ENCODE measurements around the gene ALDH18A1. TPM values are rescaled to one million over a fixed set of nuclear protein-coding genes. Genes with fewer than 3 reads are reported as not detected.

Gene ALDH18A1
- total RNA-seq, 4 donors from 2014 or later, result 2.6 to 6.7 (median 5.7) TPM

- peak; percentile 100 for ATAC-seq
- Histone ChIP-seq H3K4me1 (peaks cover 4 to 13% of the 10 kb centered on the region in 2 donors), H3K9me3 (no peaks in the 10 kb centered on the region), H3K4me3 (peak within 1 kb of the TSS; percentile 77 to 93 (median 92)), H3K27me3 (no peaks in the 10 kb centered on the region), H3K27ac (peak within 1 kb of the TSS; percentile 81 to 90 (median 87)), H3K36me3 (peaks cover 0 to 26% of the 10 kb centered on the region in 2 donors)
- in situ Hi-C loops (cut with MboI; ENCODE audit: low sequenced_read_pairs in 4 of 4) (loop anchor here in 2 of 4 donors (10.0 to 25.0 kb wide), 2 partner anchors 151 to 343 kb away; partner anchors contain the start of gene CCNJ (in 2 of the 2)), intact Hi-C loops (cut with DNase I; ENCODE audit: low total_unique reads) (loop anchor here (1.0 to 5.0 kb wide), 5 partner anchors 37 to 599 kb away; partner anchors contain the start of genes ALDH18A1, CC2D2B and CCNJ)
- DNase-seq, result peak; percentile 97 to 98
- TF ChIP-seq, protein P1, sequence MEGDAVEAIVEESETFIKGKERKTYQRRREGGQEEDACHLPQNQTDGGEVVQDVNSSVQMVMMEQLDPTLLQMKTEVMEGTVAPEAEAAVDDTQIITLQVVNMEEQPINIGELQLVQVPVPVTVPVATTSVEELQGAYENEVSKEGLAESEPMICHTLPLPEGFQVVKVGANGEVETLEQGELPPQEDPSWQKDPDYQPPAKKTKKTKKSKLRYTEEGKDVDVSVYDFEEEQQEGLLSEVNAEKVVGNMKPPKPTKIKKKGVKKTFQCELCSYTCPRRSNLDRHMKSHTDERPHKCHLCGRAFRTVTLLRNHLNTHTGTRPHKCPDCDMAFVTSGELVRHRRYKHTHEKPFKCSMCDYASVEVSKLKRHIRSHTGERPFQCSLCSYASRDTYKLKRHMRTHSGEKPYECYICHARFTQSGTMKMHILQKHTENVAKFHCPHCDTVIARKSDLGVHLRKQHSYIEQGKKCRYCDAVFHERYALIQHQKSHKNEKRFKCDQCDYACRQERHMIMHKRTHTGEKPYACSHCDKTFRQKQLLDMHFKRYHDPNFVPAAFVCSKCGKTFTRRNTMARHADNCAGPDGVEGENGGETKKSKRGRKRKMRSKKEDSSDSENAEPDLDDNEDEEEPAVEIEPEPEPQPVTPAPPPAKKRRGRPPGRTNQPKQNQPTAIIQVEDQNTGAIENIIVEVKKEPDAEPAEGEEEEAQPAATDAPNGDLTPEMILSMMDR (IDR thresholded peaks at IDR 0.05 in 4 of 5, conservative IDR thresholded peaks at IDR 0.05 in 1 of 5), result peak; percentile 98 to 100 (median 99)
- TF ChIP-seq POLR2A (IDR thresholded peaks at IDR 0.05), result peak; percentile 41 to 51
These were observed 37.4 kb upstream of the ALDH18A1 start, which contains the start of gene TCTN3 for GRCh38 chr10:95693668-95694534. Gene TCTN3, minus strand, starts transcription at chr10:95693927. Its CDS starts 28 bp downstream, at chr10:95693899.

DNA sequence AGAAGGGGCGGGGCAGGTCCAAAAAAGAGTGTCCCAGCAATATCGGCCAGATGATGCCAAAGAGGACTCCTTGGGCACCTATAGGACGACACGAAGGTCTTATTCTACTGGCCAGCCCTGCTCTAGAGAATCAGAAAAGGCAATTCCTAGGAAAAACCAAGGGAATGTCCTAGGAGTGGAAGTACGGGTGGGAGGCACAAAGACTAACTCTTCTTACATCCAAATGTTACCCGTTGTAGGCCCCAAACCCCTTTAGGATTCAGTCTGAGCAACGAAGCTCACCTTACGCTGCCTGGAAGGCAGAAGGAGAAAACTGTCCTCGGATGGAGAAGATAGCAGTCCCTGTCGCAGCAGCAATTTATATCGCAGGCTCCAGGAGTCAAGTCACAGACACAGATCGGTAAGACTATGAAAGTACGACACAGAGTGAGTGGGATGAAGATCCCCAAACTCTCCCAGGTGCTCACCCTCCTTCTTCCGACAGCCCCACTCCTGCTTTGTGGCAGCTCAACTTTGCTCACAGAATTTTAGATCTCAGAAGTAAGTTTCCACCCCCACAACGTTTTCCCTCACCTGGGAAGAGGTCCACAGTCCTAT, 36.7 kb upstream of the ALDH18A1 start:
- Histone ChIP-seq H3K4me3 (peak overlapping the region; percentile 77 to 93 (median 92)), H3K36me3 (peaks cover 0 to 31% of the 10 kb centered on the region in 2 donors), H3K27me3 (no peaks in the 10 kb centered on the region), H3K27ac (peak overlapping the region; percentile 81 to 90 (median 87)), H3K9me3 (no peaks in the 10 kb centered on the region), H3K4me1 (peaks cover 4 to 13% of the 10 kb centered on the region in 2 donors)
- ATAC-seq, result no peak
- TF ChIP-seq, protein P1 (IDR thresholded peaks at IDR 0.05 in 4 of 5, conservative IDR thresholded peaks at IDR 0.05 in 1 of 5), result no peak
- no peak for TF ChIP-seq POLR2A (IDR thresholded peaks at IDR 0.05)
- intact Hi-C loops (cut with DNase I; ENCODE audit: low total_unique reads), result loop anchor here (2.0 to 5.0 kb wide), 3 partner anchors 36 to 600 kb away; partner anchors contain the start of genes ALDH18A1 and CC2D2B
- in situ Hi-C loops (cut with MboI; ENCODE audit: low sequenced_read_pairs in 4 of 4), result loop anchor here in 2 of 4 donors (10.0 to 25.0 kb wide), 2 partner anchors 152 to 344 kb away; partner anchors contain the start of gene CCNJ (in 2 of the 2)
- DNase-seq, result no peak

GRCh38 chr10:95691281-95691680, 34.8 kb upstream of the ALDH18A1 start:
- Histone ChIP-seq H3K27me3 (no peaks in the 10 kb centered on the region), H3K9me3 (no peaks in the 10 kb centered on the region), H3K4me1 (peaks cover 4 to 13% of the 10 kb centered on the region in 2 donors), H3K4me3 (no peak overlapping the region), H3K27ac (no peak overlapping the region), H3K36me3 (peaks cover 0 to 48% of the 10 kb centered on the region in 2 donors)
- ATAC-seq, result no peak
- in situ Hi-C loops (cut with MboI; ENCODE audit: low sequenced_read_pairs in 4 of 4) (loop anchor here in 2 of 4 donors (10.0 to 25.0 kb wide), 2 partner anchors 154 to 346 kb away; partner anchors contain the start of gene CCNJ (in 2 of the 2)), intact Hi-C loops (cut with DNase I; ENCODE audit: low total_unique reads) (loop anchor here (5.0 kb wide), 2 partner anchors 34 to 216 kb away; partner anchors contain the start of genes ALDH18A1 and CC2D2B)
- DNase-seq, result no peak
- TF ChIP-seq, protein P1 (IDR thresholded peaks at IDR 0.05 in 4 of 5, conservative IDR thresholded peaks at IDR 0.05 in 1 of 5), result no peak
- no peak for TF ChIP-seq POLR2A (IDR thresholded peaks at IDR 0.05)

DNA sequence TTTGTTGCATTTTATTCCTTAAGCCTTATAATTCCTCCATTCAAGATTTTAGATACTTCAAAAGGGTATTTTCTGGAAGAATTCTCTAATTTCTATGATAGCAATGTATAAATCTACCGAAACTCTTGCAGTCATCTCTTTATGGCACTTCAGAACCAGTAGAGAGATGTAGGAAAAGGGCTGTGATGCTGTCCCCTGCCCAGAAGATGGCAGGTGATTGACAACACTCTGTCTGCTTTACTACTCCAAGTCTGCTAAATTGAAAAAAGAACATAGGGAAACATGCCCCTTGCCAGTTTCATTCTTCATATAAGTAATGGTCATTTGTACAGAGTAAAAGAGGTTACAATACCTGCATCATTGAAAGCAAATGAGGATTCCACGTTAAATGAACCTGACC, 32.1 kb upstream of the ALDH18A1 start:
- Histone ChIP-seq H3K36me3 (peaks cover 0 to 73% of the 10 kb centered on the region in 2 donors), H3K27ac (no peak overlapping the region), H3K4me1 (peaks cover 4 to 13% of the 10 kb centered on the region in 2 donors), H3K4me3 (no peak overlapping the region), H3K27me3 (no peaks in the 10 kb centered on the region), H3K9me3 (no peaks in the 10 kb centered on the region)
- in situ Hi-C loops (cut with MboI; ENCODE audit: low sequenced_read_pairs in 4 of 4), result loop anchor here in 2 of 4 donors (25.0 kb wide), 1 partner anchor 349 kb away; the partner anchor contains the start of gene CCNJ (in 2 of the 2)
- intact Hi-C loops (cut with DNase I; ENCODE audit: low total_unique reads), result no loop called here
- ATAC-seq (no peak), DNase-seq (no peak)
- TF ChIP-seq, protein P1 (IDR thresholded peaks at IDR 0.05 in 4 of 5, conservative IDR thresholded peaks at IDR 0.05 in 1 of 5), result no peak
- TF ChIP-seq POLR2A (IDR thresholded peaks at IDR 0.05), result no peak
